ENCODE measurements around the gene OPHN1.

OPHN1 gene, protein sequence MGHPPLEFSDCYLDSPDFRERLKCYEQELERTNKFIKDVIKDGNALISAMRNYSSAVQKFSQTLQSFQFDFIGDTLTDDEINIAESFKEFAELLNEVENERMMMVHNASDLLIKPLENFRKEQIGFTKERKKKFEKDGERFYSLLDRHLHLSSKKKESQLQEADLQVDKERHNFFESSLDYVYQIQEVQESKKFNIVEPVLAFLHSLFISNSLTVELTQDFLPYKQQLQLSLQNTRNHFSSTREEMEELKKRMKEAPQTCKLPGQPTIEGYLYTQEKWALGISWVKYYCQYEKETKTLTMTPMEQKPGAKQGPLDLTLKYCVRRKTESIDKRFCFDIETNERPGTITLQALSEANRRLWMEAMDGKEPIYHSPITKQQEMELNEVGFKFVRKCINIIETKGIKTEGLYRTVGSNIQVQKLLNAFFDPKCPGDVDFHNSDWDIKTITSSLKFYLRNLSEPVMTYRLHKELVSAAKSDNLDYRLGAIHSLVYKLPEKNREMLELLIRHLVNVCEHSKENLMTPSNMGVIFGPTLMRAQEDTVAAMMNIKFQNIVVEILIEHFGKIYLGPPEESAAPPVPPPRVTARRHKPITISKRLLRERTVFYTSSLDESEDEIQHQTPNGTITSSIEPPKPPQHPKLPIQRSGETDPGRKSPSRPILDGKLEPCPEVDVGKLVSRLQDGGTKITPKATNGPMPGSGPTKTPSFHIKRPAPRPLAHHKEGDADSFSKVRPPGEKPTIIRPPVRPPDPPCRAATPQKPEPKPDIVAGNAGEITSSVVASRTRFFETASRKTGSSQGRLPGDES

DNA sequence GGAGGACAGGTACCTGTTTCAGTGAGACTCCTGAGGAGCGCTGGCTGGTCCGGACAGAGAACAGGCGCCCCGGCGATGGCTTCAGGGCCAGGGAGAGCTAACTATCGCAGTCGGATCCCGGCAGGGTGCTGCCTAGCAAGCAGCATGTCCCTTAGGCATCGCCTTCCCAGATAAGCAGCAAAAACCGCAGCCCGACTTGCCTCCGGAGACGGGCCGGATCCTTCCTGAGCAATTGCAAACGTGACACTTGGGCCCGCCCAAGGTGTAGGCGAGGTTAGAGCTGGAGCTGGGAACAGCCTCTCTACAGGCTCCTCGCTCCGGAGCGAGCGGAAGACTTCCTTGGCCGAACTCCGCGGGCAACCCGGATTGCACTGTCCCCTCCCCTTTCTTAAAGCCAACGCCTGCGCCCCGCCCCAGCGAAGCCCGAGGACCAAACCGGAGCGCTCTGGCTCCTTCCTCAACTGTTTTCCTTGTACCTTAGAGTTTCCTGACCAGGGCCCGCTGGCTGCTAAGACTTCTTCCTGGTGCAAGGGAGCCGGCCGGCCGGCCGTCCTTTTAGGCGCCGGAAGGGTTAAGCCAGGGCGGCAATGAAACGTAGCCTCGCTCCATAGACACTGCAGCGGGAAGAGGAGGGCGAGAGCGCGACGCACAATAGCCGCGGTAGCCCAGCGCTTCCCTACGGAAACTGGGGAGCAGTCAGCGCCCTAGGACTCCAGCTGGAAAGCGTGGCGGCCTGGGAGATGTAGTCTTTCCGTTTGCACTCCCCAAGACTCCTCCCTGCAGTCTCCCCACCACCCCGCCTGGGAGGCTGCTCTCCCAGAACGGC is at the start of gene OPHN1:
TSS of gene OPHN1 (minus strand) at position 341 of the 826 bp plus-strand sequence. CDS start 475 bp downstream, outside the sequence.
- DNase-seq = peak; percentile 16

DNA sequence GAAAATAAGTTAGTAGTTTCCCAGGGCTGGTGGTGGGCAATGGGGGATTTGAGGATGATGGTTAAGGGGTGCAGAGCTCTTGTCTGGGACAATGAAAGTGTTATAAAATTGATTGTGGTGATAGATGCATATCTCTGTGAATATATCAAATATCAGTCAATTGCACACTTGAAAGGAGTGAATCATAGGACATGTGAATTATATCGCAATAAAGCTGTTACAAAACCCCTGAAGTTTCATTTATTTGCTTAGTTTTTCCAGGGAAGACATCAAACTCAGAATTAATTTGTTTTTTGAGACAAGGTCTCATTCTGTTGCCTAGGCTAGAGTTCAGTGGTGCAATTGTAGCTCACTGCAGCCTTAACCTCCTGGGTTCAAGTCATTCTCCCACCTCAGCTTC is 47.7 kb upstream of the OPHN1 start:
- no peak for DNase-seq

DNA sequence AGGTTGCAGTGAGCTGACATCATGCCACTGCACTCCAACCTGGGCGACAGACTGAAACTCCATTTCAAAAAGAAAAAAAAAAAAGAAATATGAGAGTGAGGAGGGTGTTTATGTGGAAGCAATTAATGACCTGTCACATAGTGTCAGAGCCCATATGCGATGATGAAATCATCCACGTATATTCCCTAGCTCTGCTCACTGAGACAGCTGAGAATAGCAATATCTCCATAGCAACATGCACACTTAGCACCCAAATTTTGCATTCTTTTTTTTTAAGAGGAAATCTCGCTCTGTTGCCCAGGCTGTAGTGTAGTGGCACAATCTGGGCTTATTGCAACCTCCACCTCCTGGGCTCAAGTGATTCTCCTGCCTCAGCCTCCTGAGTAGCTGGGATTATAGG is 31.5 kb upstream of the OPHN1 start:
- DNase-seq = no peak

DNA sequence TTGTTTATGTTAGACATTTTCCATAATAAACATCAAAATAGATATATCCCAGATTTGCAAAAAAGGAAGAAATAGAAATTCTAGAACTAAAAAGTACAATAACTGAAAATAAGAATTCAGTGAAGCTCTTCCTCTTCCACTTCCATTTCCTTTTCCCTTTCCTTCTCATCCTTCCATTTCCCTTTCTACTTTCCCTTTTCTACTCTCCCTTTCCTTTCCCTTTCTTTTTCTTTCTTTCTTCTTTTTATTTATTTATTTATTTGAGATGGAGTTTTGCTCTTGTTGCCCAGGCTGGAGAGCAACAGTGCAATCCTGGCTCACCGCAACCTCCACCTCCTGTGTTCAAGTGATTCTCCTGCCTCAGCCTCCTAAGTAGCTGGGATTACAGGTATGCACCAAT is 30.6 kb upstream of the OPHN1 start:
- no peak for DNase-seq

DNA sequence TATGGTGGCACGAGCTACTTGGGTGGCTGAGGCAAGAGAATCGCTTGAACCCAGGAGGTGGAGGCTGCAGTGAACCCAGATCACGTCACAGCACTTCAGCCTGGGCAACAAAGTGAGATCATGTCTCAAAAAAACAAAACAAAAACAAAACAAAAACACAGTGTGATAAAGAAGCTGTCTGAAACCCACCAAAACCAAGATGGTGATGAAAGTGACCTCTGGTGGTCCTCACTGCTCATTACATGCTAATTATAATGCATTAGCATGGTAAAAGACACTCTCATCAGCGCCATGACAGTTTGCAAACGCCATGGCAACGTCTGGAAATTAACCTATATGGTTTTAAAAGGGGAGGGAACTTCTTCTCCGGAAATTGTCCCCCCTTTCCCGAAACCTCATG is 29.4 kb upstream of the OPHN1 start:
- peak; percentile 4 for DNase-seq

DNA sequence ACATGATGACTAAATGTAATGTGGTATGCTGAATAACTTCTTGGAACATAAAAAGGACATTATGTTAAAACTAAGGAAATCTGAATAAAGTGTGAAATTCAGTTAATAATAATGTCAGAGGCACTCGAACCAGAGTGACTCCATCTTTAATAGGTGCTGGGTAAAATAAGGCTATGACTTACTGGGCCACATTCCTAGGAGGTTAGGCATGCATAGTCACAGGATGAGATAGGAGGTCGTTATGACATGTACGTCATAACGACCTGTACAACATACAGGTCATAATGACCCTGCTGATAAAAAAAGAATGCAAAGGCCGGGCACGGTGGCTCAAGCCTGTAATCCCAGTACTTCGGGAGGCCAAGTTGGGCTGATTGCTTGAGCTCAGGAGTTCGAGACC is 28.9 kb upstream of the OPHN1 start:
- no peak for DNase-seq

DNA sequence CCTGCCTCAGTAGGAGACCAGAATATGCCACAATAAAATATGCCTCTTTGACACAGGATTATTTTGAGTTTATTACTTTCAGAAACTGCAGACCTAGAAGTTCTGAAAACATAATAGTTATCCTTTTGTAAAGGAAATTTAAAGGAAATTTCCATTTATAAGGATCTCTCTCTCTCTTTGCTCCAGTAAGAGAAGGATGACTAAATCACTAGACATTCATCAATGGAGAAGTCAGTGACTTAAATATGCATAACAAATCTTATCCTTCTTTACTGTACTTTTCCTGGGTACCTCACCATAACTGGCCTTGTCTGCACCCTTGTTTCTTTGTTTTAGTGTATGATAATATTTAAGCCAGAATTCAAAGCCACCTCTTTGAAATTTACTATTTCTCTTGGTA is 28.3 kb upstream of the OPHN1 start:
- DNase-seq = no peak

DNA sequence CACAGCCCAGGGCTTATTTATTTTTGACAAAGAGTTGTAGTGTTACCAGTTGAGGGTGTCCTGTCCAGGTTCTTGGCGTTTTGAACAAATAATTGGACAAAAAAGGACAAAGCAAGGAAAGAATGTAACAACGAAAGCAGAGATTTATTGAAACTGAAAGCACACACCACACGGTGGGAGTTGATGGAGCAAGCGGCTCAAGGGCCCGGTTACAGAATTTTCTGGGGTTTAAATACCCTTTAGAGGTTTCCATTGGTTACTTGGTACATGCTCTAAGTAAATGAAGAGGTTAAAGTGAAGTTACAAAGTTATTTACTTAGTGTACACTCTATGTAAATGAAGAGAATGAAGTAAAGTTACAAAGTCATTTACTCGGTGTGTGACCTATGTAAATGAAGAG is 27.8 kb upstream of the OPHN1 start:
- no peak for DNase-seq

DNA sequence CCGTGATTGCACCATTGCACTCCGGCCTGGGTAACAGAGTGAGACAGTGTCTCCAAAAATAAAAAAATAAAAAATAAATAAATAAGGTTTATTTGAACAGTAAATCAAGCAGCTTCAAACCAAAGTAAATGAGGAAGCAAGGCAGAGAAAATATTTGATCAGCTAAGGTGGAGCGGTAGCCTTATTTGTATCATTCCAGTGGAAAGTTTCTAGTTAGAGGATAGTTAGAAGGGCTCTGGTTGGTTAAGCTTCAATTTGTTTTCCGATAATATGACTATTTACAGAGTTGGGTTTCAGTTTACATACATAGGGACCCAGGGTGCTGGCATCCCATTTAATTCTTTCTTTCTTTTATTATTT is 21.8 kb upstream of the OPHN1 start:
- no peak for DNase-seq

DNA sequence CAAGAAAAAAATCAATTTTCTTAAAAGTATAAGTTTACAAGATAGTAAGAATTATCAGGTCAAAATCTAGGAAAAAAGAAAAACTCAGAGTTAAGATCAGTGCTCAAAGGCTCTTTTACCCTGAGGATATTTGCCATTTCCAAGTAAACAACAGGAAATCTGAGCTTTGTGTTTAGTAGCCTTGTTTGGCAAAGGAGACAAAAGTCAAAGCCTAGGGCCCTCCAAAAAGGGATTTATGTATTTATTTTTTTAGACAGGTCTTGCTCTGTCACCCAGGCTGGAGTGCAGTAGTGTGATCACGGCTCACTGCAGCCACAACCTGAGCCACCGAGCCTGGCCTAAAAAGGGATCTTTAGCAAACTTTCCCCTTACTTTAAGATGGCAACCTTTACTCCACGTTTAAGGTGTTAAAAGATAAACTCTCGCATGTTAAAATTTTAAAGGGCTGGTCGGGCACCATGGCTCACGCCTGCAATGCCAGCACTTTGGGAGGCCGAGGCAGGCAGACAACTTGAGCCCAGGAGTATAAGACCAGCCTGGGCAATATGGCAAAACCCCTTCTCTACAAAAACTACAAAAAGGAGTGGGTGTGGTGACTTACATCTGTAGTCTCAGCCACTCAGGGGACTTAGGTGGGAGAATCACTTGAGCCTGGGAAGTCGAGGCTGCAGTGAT is 21.3 kb upstream of the OPHN1 start:
- no peak for DNase-seq

DNA sequence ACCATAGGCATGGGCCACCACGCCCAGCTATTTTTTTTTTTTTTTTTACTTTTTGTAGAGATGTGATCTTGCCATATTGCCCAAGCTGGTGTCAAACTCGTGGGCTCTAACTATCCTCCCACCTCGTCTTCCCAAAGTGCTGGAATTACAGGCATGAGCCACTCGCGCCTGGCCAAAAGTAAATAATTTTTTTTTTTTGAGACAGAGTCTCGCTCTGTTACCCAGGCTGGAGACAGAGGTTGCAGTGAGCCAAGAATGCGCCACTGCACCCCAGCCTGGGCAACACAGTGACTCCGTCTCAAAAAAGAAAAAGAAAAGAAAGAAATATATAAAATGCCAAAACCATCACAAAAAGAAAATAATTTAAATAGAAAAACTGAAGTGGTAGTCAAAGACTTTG is 18.4 kb upstream of the OPHN1 start:
- DNase-seq = no peak

DNA sequence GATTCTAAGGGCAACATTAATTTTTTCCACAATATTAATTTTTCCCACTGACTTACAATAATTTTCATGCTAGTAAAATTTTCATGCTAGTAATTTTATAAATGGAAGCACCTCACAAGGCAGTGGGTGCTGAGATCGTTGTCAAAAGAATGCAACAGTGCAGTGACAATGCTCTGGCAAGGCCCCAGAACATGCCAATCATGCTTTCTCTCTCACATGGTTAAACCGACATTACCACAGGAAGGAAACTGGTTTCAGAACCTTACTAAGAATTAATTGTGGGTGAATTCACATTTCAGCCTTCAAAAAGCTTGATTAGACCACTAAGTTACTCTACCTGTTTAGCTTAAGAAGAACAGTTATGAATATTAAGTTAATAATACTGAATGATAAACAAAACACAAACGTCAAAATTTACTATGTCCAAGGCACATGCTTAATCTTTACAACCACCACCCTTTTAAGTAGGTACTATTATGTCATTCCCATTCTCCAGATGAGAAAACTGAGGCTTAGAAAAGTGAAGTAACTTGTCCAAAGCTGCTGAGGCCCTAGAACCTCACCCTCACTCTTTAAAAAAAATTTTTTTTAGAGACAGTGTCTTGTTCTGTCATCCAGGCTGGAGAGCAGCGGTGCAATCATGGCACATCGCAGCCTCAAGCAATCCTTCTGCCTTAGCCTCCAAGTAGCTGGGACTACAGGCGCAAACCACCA is 10.0 kb upstream of the OPHN1 start:
- DNase-seq = peak; percentile 10

DNA sequence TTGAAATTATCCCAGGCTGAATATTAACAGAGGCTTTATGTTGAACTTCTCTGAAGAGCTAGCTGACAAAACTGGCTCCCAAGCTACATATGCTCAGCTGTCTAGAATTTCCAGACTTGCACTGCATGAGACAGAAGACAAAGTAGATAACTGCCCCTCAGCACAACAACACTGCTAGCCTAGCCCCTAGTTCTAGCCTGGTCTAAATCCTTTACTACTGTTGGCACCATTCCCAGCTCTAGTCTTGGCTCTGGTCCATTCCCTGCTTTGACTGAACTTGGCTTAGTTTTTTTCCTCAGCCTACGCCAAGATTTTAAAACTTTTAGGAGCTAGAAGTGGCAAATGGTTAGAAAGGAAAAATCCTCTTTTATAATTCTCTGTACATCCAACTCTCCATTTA is 7.6 kb upstream of the OPHN1 start:
- DNase-seq = no peak

DNA sequence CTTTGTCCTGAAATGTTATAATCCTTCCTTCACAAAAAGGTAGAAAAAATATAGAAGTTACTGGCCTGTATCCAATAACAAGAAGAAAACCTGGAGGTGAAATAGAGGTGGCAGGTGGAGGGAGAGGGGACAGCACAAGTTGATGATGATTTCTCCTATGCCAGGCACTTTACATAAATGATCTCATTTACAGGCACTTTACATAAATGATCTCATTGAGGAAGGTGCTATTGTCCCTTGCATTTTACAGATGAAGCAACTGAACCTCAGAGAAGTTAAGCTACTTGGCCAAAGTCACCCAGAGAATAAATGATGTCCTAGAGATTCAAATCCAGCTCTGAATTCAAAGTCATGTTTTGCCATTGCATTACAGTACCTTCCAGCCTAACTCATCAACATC is 7.1 kb upstream of the OPHN1 start:
- no peak for DNase-seq

DNA sequence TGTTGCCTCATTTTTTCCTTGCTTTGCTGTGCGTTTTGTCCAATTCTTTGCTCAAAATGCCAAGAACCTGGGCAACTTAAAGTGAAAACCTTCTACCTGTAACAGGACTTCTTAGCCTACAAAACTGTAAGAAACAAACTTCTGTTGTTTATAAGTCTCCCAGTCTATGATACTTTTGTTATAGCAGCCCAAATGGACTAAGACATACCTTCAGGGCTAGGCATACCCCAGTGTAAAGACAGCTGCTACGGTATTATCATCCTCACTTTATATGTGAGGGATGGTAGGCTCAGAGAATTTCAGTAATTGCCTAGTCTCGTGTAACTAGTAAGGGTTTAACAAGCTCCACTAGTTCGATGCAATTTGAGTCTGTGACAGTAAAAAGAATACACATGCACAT is 6.0 kb upstream of the OPHN1 start:
- no peak for DNase-seq

DNA sequence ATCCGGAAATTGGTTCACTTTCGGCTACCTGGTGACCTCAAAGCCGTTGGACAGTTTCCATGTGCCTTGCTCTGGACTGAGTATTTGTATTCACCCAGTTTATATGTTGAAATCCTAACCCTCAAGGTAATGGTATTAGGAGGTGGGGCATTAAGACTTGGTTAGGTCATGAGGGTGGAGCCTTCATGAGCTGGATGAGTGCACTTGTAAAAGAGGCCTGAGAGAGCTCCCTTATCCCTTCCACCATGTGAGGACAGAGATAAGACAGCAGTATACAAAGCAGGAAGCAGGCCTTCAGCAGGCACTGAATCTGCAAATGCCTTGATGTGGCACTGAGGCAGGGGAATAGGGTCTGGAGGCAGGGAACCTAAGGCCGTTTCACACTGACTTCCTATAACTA is 5.3 kb upstream of the OPHN1 start:
- no peak for DNase-seq

DNA sequence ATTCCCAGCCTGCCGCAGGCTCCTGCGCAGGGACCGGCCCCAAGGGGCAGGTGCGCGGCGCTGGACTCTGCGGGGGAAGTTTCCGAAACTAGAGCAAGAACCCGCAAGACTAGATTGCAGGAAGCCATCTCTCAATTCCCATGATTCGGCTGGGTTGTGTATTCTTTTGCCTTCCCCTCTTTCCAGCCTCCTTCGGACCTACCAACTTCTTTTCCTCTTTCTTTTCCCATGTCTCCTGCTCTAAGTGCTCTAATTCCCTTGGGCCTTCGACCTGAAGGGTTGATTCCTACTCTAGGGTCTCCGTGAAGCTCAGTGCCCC is 645 bp upstream of the OPHN1 start:
- no peak for DNase-seq

DNA sequence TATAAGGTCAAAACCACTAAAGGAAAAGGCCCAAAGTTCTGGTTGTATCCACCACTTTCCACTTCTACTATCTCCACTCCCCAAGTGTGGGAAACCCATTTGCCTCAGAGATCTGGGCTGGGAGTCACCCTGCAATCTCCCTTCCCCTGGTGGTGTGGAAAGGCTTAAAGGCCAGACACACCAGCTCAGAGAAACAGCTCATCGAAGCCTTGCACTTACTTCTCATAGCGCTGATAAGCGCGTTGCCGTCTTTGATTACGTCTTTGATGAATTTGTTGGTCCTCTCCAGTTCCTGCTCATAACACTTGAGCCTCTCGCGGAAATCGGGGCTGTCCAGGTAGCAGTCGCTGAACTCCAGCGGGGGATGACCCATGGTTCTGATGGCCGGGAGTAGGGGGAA is 647 bp downstream of the OPHN1 start:
- no peak for DNase-seq

DNA sequence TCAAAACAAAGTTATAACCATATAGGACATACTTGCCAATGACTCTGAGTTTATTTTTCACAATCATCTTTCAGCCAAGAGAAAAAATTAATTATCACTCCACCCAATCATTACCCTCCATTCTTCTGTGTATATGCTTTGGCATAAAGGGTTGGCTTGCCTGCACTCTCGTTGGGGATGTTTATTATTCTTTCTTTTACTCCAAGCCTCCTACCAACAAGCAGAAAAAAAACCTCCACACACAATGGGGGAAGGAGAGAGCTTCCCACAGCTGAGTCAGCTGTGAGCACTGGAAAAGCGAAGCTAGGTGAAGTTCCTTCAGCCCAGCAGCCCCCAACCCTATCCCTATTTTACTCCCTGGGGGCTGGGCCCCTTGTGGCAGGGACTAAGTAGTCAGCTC is 1.5 kb downstream of the OPHN1 start:
- DNase-seq = no peak

DNA sequence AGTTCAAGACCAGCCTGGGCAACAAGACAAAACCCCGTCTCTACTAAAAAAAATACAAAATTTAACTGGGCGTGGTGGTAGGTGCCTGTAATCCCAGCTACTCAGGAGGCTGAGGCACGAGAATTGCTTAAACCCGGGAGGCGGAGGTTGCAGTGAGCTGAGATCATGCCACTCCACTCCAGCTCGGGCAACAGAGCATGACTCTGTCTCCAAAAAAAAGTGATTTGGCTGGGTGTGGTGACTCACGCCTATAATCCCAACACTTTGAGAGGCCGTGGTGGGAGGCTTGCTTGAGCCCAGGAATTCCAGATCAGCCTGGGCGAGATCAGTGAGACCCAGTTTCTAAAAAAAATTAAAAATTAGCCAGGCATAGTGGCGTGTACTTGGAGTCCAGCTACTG is 4.1 kb downstream of the OPHN1 start:
- no peak for DNase-seq

DNA sequence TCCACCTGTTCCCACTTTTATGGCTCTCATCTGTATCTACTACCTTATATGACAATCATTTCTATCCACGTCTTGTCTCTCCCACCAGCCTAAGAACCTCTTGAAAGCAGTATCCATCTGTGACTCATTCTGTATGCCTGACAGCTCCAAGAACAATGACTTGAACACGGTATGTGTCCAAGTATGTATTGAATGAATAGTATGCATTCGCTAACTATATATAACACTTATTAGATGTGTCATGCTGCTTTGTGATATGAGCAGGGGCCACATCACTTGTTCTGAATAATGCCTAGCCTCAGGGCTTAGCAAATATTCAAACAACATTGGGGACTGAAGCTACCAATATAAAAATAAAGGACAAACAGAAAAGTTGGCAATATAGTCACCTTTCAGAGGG is 4.9 kb downstream of the OPHN1 start:
- no peak for DNase-seq

DNA sequence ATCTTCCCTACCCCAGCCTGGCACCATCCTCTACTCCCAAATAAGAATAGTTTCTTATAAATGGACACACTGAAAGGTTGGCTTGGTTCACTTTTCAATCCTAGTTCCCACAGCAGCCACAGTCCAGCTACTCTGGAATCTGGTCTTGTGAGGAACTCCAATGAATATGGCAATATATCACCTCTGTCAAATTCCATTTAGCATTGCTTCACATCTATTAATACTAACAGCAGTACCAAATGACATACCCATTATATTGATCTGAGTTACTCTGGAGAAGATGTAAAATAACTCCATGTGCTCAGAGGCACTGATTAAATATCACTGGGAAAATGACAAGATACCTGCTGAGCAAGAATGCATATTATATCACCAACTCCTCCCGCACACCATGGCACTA is 8.6 kb downstream of the OPHN1 start:
- DNase-seq = no peak

DNA sequence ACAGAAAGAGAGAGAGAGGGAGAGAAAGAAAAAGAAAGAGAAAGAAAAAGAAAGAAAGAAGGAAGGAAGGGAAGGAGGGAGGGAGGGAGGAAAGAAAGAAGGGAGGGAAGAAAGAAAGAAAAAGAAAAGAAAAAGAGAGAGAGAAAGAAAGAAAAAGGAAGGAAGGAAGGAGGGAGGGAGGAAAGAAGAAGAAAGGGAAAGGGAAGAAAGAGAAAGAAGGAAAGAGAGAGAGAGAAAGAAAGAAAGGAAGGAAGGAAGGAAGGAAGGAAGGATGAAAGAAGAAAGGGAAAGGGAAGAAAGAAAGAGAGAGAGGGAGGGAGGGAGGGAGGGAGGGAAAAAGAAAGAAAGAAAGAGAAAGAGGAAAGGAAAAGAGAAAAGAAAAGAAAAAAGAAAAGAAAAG is 10.8 kb downstream of the OPHN1 start:
- DNase-seq = no peak

All from activated CD4-positive, alpha-beta T cell treated with anti-CD3 and anti-CD28 coated beads for 48 hours (primary cell).